ENCODE results near the gene LIX1L.

GRCh38 chr1:145886390-145886789 lies 71.4 kb downstream of the LIX1L start:
- no peak for TF ChIP-seq CTCF (IDR thresholded peaks at IDR 0.05; ENCODE audit: extremely low read depth in 1 of 2, insufficient read depth in 1 of 2, low read depth in 1 of 2, low read length in 2 of 2)
- no peak for TF ChIP-seq MAX (IDR thresholded peaks at IDR 0.05; ENCODE audit: insufficient read depth, insufficient read length)
- TF ChIP-seq POLR2AphosphoS5 (IDR thresholded peaks at IDR 0.05; ENCODE audit: insufficient read depth, low read depth, low read length) = no peak
- no peak for TF ChIP-seq POLR2A (IDR thresholded peaks at IDR 0.05; ENCODE audit: low read depth, low read length)
